Measurements from ENCODE around the gene PRKCQ.

DNA sequence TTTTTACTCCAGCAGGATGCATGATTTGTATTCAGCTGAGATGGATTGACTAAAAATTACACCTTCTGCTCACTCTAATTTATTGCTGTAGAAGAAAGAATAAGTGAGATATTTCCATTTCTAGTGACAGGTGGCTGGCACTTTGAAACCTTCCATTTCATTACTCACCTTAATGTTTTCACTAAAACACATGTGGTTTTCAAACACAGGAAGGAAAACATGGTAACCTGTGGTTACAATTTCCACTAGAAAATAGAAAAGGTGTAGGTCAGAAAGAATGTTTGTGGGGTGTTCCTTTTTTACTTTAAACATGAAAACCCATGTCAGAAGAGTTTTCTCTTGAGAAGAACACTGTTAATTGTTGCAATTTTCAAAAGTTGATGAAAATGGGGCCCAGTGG, 12.0 kb upstream of the PRKCQ start:
- TF ChIP-seq, protein P1, sequence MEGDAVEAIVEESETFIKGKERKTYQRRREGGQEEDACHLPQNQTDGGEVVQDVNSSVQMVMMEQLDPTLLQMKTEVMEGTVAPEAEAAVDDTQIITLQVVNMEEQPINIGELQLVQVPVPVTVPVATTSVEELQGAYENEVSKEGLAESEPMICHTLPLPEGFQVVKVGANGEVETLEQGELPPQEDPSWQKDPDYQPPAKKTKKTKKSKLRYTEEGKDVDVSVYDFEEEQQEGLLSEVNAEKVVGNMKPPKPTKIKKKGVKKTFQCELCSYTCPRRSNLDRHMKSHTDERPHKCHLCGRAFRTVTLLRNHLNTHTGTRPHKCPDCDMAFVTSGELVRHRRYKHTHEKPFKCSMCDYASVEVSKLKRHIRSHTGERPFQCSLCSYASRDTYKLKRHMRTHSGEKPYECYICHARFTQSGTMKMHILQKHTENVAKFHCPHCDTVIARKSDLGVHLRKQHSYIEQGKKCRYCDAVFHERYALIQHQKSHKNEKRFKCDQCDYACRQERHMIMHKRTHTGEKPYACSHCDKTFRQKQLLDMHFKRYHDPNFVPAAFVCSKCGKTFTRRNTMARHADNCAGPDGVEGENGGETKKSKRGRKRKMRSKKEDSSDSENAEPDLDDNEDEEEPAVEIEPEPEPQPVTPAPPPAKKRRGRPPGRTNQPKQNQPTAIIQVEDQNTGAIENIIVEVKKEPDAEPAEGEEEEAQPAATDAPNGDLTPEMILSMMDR (IDR thresholded peaks at IDR 0.05): no peak
- TF ChIP-seq POLR2A (IDR thresholded peaks at IDR 0.05): no peak

All from uterus (tissue), 2 donors.